ENCODE data around the gene VAV2.
"Not testable (repeated sequence)": the region's sequence is repeated elsewhere in the genome, so short reads cannot be mapped to it uniquely, and the experiment has no call there.

The VAV2 gene

DNA sequence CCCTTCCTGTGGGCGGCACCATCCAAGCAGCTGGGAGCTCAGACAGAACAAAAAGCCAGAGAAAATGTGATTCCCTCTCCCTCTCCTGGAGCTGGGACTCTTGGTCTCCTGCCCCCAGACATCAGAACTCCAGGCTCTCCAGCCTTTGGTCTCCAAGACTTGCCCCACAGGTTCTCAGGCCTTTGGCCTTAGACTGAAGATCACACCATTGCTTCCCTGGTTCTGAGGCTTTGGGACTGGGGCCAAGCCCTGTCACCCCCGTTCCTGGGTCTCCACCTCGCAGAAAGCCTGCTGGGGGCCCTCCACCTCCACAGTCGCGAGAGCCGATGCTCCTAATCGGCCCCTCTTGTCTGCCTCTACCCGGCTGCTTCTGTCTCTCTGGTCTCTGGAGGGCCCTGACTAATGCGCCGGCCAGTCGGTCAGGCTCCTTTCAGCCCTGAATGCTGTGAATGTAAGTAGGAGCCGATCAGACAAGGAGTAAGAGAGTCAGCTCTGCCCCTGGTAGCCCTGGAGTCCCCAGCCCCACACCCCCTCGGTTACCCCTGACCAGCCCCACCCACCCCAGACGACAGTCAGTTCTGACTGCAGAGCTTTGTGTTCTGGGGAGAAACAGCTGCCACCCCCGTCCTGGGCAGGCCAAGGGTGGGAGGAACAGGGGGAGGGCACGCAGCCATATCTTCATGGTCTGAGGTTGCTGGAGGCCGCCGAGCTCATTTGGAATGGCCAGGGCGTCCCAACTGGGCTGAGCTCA lies 57.5 kb downstream of the VAV2 start:
- no peak for DNase-seq

DNA sequence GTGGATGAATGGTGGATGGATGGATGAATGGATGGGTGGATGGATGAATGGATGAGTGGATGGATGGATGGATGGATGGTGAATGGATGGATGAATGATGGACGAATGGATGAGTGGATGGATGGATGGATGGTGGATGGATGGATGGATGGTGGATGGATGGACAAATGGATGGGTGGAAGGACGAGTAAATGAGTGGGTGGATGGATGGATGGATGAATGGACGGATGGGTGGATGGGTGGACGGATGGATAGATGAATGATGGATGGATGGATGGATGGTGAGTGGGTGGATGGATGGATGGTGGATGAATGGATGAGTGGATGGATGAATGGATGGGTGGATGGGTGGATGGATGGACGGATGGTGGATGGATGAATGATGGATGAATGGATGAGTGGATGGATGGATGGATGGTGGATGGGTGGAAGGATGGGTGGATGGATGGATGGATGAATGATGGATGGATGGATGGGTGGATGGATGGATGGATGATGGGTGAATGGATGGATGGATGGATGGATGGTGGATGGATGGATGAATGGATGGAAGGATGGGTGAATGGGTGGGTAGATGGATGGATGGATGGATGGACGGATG lies 58.6 kb downstream of the VAV2 start:
- no peak for DNase-seq

DNA sequence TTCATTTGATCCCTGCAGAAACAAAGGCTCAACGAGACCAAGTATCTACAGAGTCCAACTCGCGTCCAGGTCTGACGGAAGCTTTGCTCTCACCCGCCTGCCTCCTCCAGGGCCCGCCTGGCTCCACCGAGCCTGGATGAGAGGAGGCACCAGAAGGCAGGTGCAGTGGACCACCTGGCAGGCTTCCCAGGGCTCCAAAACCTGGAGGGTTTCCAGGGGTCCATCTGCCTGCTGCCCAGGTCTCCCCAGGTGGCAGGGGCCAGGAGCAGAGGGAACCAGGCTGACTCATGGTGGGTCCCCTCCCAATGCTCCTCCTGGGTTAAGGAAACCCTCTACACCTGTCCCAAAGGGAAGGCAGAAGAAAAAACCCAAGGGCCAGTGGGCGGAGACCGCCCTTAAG lies 59.5 kb downstream of the VAV2 start:
- no peak for DNase-seq

DNA sequence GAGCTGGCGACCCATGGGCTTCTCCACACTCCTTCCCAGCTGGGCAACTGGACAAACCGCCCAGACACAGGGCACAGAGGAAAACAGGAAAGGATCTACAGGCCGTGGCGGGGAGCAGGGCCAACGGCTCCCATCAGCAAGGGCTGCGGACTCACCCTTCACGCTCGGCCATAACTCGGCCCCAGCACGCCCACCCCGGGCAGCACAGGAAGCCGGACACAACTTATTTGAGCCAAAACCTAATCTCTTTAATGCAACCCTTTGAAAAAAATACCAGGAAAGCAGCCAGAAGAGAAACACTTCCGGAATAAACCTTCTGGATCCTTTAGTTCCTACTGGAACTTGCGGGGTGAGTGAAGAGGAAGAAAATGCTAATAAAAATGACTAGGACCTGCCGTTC lies 59.9 kb downstream of the VAV2 start:
- DNase-seq, result no peak

DNA sequence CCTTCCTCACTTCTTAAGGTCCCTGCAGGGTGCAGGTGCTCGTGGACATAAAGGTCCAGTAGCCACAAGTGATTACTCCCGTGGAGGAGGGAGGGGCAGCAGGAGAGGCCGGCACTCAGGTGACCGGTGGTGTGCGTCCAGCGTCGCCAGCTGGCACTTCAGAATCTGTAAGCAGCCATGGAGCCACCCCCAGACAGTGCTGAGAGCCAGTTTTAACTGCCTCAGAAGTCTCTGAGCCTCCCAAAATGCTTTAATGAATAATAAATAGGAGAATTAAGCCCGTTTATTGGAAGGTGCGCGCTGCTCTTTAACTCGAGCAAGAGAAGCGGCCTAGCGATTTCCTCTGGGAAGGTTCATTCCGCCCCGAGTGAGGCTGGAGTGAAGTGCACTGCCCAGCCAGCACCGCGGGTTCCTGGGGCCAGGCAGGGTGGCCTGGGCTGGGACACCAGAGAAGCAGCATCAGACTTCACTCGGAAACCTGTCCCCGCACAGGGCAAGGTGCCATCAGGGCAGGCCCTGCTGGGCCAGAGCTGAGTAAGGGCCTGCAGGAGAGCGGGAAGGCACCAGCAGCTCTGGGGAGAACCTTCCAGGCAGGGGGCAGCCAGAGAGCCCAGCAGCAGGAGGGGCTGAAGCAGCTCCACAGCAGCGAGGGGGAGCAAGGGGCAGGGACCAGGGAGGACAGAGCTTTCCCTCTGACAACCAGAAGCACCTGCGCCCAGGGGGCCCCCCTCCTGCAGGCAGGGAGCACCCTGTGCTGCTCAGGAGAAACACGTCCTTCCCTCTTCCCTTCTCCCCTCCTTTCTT lies 61.2 kb downstream of the VAV2 start:
- no peak for DNase-seq

DNA sequence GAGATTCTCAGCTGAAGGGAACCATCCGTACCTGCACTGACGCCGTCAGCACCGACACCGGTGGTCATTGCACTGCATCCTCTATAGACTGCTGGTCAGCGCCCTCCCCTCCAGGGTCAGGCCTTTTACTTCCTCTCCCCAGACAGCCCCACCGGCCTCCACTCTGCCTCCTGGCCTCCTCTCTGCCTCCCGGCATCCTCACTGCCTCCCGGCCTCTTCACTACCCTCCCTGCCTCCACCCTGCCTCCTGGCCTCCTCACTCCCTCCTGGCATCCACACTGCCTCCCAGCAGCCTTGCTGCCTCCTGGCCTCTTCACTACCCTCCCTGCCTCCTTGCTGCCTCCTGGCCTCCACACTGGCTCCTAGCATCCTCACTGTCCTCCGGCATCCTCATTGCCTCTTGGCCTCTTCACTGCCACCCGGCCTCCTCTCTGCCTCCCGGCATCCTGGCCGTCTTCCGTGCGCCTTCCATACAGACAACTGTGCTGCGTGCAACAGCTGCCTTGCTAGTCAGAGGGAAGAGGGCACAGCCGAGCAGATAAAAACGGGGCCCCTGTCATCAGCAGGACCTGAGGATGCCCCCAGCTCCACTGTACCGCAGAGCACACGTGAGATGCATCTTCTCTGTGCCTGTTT lies 62.0 kb downstream of the VAV2 start:
- no peak for DNase-seq

DNA sequence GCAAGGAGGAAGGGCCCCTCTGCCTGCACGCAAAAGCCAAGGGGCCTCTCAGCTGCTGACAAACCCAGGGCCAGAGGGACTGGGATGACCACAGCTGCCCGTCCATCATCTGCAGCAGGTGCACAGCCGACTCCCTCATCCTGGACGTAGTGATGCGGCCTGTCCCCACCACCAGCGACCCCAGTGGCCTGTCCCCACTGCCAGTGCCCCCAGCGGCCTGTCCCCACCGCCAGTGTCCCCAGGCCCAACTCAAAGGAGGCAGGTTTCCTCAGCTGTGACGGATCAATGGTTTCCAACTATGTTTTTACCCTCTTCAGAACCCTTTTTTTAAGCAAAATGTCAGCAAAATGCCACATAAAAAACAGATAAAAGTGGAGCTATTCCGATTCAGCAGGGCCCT lies 62.5 kb downstream of the VAV2 start:
- DNase-seq, result no peak

DNA sequence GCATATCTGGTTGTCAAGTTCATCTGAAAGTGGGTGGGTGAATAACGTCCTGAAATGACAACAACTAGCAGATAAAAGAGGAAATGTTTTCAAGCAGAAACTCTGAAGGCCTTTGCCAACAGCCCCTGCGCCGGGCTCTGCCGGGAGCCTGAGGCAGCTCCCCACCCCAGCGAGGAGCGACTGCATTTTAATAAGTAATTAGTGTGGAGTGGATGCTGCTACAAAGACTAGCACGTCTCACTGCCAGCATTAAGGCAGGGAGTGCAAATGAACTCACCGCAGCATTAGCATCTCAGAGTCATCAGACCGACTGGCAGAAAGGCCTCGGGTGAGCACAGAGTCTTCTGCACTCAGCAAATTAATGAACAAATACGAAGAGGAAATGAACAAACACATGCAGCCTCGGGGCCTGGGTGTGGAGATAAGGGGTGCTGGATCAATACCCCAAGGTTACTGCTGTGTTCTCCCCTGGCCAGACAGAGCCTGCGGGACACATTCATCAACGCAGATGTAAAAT lies 63.8 kb downstream of the VAV2 start:
- DNase-seq, result no peak

DNA sequence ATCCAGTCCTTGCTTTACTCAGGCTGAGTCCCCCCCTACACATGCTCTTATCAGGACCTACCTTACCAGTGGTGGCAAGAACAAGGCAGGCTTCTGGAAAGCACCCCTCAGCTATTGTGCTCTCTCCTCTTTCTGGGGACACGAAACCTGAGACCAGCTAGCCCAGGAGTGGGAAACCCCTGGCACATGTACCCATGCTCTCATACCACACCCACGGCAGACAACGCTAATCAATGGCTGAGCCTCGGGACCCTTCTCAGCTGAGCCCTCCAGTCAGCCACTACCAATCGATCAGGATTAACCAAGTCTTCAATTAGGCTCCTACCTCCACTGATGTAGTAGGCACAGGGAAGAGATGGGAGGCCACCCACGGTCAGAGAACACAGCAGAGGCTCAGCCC lies 65.1 kb downstream of the VAV2 start:
- no peak for DNase-seq

DNA sequence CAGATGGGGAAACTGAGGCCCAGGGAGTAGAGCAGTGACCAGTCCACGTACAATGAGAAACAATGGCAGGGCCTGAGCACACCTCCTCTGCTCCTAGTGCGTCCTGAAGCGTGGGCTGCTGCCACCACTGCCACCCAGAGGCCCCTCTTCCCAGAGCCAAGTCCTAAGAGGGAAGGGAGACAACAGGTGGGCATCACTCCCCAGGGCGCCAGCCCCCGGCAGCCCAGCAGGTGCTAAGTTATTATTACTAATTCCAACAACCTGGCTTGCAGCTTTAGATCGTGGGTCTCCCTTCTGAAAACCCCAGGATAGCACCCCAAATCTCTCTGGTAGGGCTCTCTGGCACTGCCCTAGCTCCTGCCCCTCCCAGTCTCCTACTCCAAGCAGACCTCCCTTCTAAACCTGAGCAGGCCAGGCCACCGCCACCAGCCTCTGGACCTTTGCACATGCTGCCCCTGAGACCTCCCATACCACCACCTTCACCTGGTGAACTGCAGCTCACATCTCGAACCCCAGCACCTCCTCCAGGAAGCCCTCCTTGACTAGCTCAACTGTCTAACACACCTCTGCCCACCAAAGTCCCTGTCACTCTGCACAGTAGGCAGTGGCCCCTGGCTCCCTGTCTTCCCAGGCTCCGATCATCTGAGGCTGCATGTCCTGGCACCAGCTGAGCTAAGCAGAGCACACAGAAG lies 65.8 kb downstream of the VAV2 start:
- DNase-seq, result no peak

DNA sequence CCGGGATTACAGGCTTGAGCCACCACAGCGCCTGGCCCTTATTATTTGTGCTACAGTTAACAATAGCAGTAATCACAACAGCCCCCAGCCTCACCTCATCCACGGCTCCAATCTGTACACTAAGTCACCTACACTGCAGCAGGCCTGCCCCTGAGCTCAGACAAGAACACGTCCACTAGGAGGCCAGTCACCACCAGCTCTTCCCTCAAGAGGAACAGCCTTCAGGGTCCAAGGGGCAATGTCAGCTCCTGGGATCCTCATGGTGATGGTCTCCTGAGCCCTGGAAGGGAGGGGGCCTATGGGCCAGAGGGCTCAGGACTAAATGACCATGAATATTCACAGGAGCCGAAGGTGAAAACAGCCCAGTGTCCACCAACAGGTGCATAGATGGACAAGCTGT lies 67.7 kb downstream of the VAV2 start:
- no peak for DNase-seq

DNA sequence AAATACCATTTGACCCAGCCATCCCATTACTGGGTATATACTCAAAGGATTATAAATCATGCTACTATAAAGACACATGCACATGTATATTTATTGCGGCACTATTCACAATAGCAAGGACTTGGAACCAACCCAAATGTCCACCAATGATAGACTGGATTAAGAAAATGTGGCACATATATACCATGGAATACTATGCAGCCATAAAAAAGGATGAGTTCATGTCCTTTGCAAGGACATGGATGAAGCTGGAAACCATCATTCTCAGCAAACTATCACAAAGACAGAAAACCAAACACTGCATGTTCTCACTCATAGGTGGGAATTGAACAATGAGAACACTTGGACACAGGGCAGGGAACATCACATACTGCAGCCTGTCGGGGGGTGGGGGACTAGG lies 68.5 kb downstream of the VAV2 start:
- DNase-seq, result not testable (repeated sequence)

DNA sequence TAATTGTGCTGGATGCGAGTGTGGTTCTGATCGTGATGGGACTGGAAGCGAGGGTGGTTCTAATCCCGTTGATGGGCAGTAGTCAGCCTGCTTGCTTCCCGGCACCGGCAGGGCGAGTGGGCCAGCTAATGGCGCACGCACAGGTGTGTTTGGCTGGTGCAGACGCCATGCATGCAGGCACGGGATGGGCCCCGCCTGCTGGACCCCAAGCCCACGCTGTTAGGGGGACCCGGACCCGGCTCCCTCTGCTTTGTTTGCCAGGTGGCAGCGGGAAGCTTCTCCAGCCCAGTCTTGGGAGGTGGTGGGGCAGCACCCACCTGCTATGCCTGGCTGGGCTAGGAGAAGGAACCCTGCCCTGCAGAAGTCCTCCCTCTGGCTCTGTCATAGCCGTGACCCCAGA lies 70.3 kb downstream of the VAV2 start:
- DNase-seq, result no peak

DNA sequence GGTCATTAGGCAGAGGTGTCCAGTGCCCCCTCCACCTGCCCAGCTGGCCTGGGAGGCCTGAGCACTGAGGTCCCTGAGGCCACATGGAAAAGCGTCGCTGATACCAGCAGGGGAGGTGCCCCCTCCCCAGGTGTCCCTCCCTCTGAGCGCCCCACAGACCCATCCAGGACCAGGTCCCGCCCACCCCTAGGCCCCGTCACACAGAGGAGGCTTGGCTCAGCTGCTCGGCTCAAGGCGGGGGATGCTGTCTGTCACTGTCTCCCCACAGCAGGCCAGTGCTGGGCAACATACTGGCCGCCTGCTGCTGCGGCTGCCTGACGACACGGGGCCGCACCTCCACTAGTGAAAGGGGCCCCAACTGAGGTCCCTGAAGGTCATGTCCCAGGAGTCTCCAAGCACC lies 71.7 kb downstream of the VAV2 start:
- no peak for DNase-seq

DNA sequence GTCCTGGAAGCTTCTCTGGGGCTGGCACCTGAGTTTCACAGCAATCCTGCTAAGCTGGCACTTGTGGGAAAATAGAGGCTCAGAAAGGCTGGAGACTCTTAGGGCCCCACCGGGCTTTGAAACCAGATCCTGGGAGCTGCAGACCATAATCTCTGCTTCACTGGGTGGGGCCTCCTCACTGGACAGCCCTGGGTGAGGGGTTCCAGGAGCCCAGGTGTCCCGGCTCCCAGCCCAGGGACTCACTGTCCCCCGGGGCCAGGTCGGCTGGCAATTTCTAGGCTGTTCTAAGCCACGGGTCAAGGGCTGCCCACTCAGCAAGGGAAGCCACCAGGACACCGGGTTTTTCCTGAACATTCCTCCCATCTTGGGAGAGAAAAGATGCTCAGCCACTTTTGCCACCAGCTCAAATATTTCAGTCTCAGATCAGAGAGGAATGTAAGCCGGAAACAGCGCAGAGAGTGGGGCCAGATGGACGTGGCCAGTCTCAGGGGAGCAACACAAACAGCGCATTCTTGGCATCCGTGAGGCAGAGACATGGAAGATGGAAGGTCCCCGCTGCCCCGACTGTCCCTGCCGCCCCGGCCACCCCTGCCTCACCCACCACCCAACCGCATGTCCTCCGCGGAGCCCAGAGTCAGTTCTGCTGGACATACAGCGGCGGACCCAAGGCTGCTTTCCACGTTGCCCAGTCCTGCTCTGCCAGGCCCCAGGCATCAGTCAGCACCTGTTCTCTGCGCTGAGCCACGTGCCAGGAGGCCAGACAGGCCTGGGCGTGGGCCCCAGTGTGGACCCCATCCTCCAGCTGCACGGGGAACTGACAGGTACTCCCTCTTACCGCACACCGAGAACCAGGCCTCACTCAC lies 72.6 kb downstream of the VAV2 start:
- DNase-seq, result no peak

DNA sequence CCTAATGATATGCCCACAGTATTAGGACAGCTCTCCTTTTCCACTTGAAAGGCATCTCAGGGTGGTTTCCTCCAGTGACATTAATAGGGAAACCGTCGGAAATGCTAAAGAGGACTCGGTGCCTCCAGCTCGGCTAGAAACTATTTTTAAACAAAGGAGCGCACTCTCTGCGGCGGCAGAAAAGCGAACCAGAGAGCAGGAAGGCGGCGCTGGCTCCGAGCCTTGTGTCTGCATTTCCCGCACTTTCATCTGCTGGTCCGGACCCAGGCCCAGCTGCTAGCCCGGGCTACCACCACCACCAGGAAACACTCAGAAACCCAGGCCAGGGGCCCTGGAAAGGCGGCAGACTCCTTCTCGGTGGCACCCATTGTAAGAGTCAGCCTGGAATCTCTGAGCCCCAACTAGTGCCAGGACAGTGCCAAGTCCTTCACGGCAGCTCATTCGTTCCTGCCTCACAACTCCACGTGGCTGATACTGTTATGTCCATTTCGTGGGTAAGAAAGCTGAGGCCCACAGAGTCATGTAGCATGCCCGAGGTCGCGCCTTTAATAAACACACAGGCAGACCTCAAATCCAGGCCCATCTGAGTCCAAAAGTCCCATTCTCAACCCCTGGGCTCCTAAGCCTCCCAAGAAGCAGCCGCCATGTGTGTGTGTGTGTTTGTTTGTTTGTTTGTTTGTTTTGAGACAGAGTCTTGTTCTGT lies 73.9 kb downstream of the VAV2 start:
- DNase-seq, result peak in 1 of 3 donors; percentile 8

DNA sequence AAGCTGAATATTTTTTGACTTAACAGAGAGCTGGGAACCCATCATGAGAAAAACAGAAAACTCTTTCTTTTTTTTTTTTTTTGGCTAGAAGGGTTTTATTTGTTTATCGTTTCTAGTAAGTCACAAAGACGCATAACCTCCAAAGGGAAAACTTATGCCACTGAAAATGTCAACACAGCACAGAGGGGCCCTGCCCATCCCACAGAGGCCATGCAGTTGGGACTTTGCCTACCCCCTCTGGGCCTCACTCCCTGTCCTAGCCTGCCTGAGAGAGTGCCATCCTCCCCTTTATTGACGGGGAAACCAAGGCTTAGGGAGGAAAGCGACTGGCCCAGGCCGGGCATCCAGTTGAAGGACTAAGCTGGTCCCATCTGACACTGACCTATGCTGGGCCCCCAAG lies 74.7 kb downstream of the VAV2 start:
- DNase-seq, result no peak

DNA sequence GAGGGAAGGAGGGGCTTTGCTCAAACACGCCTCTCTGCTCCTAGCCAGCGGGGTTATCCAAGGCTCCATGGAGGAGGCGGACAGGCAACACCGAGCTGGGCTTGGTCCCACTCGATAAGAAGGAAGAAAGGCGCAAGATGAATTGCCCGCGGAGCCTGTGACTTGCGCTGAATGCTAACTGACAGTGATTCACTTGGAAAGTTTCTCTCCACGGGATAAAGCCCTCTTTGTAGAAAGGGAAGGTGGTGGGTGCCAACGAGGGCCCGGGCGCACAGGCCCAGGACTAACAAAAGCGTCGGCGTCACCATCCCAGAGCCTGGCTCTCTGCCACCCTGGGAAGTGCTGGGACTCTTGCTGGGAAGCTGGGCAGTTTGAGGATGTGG lies 76.0 kb downstream of the VAV2 start:
- no peak for DNase-seq

DNA sequence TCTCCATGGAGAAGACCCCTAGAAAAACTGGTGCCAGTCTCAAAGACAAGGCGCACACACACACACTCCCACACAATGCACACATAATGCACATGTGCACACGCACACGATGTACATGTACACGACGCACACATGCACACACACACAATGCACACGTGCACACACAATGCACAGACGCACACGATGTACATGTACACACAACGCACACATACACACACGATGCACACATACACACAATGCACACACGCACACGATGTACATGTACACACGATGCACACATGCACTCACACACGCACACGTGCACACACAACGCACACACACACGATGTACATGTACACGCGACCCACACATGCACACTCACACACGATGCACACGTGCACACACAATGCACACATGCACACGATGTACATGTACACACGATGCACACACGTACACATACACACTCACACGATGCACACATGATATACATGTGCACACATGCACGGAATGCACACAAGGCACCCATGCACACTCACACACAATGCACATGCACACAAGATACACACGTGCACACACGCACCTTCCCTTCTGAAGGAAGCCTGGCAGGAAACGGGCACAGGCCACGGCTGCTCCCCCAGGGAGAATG lies 76.5 kb downstream of the VAV2 start:
- no peak for DNase-seq
